AG20443 (cell line): ENCODE results near the gene STX18.
"Not testable (repeated sequence)": the region's sequence is repeated elsewhere in the genome, so short reads cannot be mapped to it uniquely, and the experiment has no call there.

Source experiments
- DNase-seq: peaks from one replicate; pipeline ENCODE4 v3.0.0; 2012; ENCODE audit warnings: low spot score, mixed read lengths

Gene STX18

GRCh38 chr4:4438891-4439290, 103.0 kb downstream of the STX18 start:
- DNase-seq = no peak

DNA sequence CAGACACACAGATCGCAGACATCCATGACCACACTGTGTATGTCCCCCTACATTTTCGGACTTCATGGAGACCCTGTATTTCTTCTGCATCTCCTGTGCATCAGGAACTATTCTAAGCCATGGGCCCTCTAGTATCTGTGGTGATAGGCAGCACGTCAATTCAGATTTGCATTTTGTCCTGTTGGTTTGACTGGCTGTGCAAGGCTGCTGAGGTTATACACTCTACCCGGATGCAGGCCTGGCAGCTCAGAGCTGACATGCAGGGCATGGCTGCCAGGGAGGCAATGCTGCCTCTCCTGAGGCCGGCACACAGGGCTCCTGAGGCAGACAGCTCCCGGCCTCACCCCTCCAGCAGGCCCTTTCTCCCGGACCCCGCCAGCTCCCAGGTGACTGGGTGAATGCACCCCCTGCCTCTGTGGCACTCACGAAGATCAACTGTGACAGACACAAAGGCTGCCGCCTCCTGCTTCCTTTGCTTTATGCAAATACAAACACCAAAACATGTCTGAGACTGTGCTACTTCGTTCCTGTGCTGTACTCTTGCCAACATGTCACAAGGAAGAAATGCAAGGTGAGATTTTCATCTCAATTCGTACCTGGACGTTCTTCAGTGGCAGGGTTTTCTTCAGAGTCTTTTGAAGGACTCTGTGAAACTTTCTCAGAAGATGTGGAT, 103.9 kb downstream of the STX18 start:
- no peak for DNase-seq

DNA sequence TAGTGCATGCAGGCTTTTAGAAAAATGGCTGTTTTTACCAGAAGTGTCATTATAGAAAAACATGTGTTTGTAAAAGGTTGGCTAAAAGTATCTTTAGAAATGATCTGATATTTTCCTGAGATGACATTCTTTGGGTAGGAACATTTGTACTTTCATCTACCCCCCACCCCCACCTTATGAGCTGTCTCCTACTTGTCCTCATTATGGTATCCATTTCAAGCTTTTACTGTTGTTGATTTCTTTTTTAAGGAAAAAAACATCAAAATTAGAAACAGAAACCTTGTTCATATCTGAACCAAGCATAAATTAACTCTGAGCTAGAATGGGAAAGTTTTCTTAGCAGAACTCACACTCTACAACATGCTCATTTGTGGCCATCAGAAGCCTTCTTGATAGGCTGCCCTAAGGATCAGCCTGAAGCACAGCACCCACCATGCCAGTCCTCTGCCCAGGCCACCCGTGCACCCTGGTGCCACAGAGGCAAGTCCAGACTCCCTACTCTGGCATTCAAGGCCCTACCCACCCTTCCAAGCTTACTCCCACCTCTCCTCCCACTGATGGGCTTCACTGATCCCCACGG, 105.5 kb downstream of the STX18 start:
- no peak for DNase-seq

DNA sequence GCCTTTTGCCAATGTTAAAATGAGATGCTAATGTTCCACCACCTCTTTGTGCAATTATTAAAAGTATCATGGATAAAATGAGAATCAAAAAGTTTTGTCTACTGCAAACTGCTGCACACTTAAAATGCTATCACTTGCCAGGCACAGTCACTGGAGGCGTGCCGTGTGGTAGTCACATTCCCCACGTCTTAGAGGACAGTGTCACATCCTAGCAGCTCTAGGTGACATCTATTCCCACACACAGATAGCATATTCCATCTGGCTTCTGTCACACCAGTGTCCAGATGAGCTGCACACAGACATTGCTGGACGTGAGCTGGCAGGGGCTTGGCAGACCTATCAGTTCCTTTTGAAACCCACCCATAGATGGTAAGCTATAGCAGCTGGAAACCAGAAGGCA, 107.9 kb downstream of the STX18 start:
- no peak for DNase-seq

DNA sequence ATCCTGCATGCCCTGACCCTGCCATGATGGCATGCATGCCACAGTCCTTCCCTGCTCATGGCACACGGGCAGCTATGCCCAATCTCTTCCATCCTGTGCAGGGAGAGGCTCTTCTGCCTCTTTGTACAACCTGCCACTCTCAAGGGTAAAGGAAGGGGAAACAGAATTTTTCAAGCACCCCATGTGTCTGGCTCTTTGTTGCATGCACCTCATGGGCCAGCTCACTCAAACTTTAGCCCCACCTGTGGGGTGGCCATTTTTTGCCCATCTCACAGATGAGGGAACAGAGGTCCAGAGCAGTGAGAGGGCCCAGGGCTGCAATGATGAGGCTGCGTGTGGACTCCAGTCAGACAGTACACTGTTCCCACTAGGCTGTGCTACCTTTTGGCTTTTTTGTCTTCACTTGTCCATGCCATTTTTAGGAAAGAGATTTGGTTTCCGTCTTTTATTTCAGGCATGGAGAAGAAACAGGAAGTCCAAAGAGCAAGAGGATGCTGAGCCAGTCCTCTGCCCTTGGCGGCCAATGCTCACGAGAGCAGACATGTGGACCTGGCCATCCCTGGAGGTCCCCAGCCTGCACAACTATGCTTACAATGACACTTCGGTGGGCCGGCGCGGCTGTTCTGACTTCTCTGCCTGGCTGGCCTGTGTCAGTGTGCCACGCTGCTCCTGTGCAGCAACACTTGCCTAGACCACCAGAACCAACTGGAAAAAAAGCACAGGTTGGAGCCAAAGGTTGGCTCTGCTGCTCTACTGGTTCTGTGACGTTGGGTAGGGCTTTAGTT, 109.3 kb downstream of the STX18 start:
- DNase-seq = no peak

DNA sequence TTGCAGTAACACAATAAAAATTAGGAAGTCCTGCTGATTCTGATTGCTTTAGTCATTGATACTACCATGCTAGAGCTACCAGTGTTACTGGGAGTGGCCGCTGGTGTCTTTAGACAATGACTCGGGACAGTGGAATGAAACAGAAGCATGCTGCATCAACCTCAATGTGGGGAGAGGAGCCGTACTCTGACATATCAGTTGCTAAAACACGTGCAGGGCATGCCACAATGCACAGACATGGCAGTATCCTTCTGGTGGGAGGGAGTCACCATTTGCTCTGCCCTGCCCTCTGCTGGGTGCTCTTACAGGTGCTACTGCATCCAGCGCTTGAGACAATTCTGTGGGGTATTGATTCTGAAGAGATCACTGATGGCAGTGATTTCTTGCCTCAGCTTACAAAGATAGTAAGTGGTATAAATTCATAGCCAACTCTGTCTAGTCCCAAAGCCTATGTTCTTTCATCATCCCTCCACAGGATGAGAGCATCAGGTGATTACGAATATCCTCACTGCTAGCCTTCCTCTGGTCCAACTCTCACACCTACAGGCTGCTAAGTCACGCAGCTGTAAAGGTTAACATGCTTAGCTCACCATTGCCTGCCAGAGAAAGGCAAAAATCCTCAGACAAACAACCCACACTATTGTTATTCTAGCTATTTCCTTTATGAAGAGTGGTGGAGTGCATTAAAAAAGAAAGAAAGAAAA, 111.2 kb downstream of the STX18 start:
- peak; percentile 94 for DNase-seq

DNA sequence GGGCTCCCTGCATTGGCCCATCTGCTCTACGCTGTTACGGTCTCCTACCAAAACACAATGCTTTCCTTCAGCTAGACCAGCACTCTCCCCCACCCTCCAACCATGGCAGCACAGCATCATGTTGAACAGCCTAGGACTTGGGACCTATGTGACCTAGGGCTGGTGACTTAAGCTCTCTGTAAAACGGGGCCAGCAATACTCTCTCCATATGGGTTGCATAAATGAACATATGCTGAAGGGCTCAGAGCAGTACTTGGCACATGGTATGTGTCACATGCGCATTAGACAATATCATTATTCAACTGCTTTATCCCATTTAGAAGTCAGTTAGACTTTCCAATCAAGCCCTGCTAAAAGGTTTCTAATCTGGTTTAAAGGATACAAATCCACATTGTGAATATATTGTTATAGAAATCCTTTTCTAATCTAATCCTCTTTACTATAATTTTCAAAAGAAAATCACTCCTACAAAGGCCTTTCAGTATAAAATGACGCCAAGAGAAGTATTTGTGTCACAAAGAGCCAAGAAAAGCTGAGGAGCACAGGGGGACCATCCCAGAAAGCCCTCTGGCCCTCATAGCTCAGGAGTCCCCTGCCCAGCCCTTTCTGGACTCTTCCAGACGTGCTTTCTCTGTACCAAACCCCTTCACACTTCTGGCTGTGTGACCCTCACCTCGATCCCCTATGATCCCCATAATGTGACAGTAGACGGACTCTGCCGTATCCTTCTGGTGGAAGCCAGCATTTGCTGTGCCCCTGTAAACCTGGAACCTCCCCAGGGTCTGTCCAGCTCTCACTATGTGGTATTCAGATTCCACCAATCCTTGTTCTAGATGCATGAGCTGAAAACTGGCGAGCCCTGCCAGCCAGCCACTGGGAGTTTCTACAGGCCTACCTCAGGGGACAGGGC, 112.6 kb downstream of the STX18 start:
- DNase-seq = no peak

GRCh38 chr4:4427886-4428285, 114.0 kb downstream of the STX18 start:
- DNase-seq = no peak

DNA sequence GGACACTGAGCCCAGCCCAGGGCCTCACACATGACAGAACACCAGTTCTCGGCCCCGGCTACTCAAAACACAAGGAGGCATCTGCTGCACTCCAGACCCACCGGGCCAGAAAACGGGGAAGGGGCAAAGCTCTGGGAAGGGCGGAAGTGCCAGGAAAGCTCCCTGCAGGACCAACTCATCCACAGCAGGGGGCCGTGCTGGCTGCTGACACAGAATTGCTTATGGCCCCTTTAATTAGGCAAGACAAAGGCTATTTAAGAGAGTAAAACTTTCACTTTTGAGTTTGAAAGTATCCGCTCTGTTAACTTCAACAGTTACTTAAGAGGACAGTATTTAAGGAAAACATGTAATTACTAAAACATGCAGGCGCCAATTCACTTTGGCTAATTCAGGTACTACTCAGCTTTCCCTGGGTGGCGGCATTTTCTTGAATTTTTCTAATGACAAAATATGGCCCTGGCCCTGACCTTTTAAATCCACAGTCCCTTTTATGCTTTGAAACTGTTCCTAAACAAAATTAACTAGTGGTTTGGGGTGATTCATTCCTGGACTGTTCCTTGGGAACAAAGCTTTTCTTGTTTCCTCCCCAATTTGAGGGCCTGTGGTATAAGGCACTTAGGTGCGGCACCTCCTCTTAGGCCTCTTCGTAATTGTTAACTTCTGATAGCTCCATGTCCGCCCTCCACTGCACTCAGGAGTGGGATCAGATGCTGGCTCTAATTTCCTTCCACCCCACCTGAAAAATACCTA, 114.6 kb downstream of the STX18 start:
- DNase-seq = no peak

GRCh38 chr4:4426511-4427120, 115.2 kb downstream of the STX18 start:
- no peak for DNase-seq

GRCh38 chr4:4425696-4426095, 116.2 kb downstream of the STX18 start:
- no peak for DNase-seq

DNA sequence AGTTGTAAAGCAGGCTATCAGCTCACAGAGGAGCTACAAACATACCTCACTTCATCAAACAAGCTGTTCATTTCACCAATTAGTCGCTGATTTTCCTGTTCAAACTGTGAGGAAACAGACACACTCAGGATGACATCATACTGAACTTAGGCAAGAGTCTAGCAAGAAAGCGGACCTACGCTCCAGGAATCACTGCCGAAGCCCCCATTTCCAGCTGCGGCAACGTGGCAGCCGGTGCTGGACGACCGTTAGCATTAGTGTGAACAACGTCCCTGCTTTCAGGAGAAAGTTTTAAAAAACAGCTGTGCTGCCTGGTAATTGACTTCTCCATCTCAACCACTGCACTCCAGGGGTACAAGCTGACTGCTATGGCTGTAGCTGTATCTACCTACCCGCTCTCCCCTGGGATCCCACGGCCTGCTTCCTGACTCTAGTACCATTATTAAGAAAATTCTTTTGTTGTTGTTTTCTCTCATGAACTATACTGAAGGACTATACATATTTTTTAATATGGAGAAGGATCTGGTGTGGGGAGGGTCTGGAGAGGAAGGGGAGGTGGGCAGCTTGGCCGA, 116.6 kb downstream of the STX18 start:
- no peak for DNase-seq

DNA sequence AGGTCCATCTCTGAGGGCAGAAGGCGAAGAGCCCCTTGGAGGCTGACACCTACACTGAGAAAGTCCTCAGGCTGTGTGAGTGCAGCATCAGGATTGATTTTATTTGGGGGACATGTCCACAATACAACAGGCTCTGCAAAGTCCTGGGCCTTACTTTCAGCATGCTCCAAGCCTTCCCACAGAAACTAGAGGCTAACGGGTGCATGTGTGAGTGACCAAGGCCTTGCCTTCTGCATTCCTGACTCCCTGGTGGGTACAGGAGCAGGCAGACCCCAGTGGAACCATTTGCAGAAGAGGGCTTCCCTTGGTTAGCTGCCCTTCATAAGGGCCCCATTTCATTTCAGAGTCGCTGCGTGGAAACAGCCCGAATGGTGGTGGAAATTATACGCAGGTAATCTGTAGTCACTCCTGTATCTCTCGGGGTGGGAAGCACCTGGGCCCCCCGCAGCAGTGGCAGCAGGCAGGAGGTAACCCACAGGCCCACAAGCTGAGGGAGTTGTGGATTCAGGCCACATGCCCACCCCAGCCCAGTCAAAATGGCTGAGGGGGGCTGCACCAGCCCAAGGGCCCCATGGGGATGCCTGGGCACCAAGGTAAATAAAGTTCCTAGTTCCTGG, 117.2 kb downstream of the STX18 start:
- no peak for DNase-seq

- DNase-seq = no peak
These were observed 117.9 kb downstream of the STX18 start for GRCh38 chr4:4423706-4424498.

DNA sequence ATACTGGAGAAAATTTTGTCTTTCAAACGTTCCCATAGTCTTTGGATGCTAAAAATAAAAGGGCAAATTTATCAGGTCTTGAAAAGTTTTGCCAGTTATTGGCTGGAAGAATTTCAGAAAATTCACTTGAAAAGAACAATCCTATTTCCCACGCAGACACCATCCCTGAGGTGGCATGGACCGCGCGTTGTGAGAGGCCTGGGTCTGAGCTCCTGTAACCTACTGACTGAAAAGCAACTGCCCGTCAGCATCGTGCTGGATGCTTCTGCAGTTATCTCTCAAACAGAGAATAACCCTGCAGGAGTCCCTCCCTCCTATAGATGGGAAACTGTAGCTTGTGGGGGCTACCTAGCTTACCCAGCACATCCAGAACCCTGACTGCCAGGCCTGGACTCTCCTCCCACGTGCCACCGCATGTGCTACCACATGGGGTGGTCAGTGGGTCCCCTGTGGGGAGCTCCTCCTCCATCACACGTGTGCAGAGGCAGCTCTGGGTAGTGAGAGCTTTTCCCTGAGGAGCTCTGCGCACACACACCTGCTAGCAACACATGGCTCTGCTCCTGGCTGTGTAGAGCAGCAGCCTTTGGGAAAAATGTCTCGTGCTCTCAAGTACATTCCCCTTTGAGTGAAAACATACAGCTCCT, 118.9 kb downstream of the STX18 start:
- DNase-seq = no peak

GRCh38 chr4:4422117-4422516, 119.7 kb downstream of the STX18 start:
- not testable (repeated sequence) for DNase-seq

- no peak for DNase-seq
These were observed 120.5 kb downstream of the STX18 start for GRCh38 chr4:4421356-4421755.

GRCh38 chr4:4420421-4420820, 121.4 kb downstream of the STX18 start:
- no peak for DNase-seq
